ENCODE results near the gene NHP2. TPM values are rescaled to one million over a fixed set of nuclear protein-coding genes. Genes with fewer than 3 reads are reported as not detected.

Gene NHP2
- total and polyA plus RNA-seq, 10 of the 15 experiments (the other 5 are each of a cell fraction or from before 2014, with no cell fraction given): 39.2 to 513 (median 198) TPM

DNA sequence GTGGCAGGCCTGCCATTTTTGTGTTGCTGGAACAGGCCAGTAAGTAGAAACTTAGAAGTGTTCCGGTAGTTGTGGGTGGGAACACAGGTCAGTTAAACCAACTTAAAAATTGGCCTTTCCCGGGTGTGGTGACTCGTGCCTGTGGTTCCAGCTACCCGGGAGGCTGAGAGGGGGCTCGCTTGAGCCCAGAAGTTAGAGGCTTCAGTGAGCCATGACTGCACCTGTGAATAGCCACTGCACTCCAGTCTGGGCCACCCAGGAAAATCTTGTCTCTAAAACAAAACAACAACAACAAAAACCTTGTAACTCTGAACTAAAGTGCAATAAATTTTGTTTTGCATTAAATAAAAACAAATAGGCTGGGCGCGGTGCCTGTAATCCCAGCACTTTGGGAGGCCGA lies 1.4 kb upstream of the NHP2 start:
- no peaks in the 10 kb centered on the region for H4K20me1 ChIP-seq (ENCODE audit: control insufficient read depth, insufficient read depth)
- ChIA-PET RAD21 (ENCODE audit: unreplicated experiment) (interaction anchor here (0.6 to 0.9 kb wide), 2 partner anchors 77 to 839 kb away, joined by 3 read pairs; no protein-coding TSS in a partner anchor), CTCF (interaction anchor here (1.1 to 5.4 kb wide), 3 partner anchors 9 to 80 kb away, joined by 3 to 39 read pairs (median 4); no protein-coding TSS in a partner anchor), POLR2A (interaction anchor here (0.9 kb wide), 1 partner anchor 92 kb away, joined by 4 read pairs; no protein-coding TSS in a partner anchor), SMC1A (ENCODE audit: uncharacterized antibody, unreplicated experiment) (no interaction called here)
- H3K4me3 ChIP-seq: no peak overlapping the region
- no peak overlapping the region for H3K27ac ChIP-seq (ENCODE audit: control insufficient read depth, insufficient read depth)
- H3K9ac ChIP-seq (ENCODE audit: control insufficient read depth, insufficient read depth, low read length): no peak overlapping the region
- peaks cover 5% of the 10 kb centered on the region; the same call in 1 of the 2 replicates for H3K4me1 ChIP-seq (ENCODE audit: control insufficient read depth, insufficient read depth, low read length)
- peaks cover 4% of the 10 kb centered on the region in 2 experiments; a peak in 3 of 4 replicates for H3K36me3 ChIP-seq (ENCODE audit: control insufficient read depth in 2 of 2, insufficient read depth in 2 of 2, low read length in 1 of 2)
- 55% methylated on average over 8 of the region's 8 CpGs for WGBS (ENCODE audit: insufficient coverage, insufficient replicate concordance, low lambda C conversion rate, missing lambda C conversion rate)
- BruUV-seq (replicated peaks): no TSS peak
- H3K27me3 ChIP-seq (replicated peaks in 1 of 2; ENCODE audit: control insufficient read depth in 2 of 2, insufficient read depth in 2 of 2, low read length in 1 of 2): no peaks in the 10 kb centered on the region
- in situ Hi-C loops (cut with MboI) (no loop called here), intact Hi-C loops (cut with micrococcal nuclease; ENCODE audit: unreplicated experiment) (no loop called here)
- no peak overlapping the region for H2AFZ ChIP-seq (ENCODE audit: control insufficient read depth, low read depth, low read length)
- H3K4me2 ChIP-seq (ENCODE audit: control insufficient read depth, insufficient read depth): no peak overlapping the region
- H3K9me3 ChIP-seq (replicated peaks; ENCODE audit: control insufficient read depth, insufficient read depth, low read length): no peaks in the 10 kb centered on the region
- TF ChIP-seq, protein P1, sequence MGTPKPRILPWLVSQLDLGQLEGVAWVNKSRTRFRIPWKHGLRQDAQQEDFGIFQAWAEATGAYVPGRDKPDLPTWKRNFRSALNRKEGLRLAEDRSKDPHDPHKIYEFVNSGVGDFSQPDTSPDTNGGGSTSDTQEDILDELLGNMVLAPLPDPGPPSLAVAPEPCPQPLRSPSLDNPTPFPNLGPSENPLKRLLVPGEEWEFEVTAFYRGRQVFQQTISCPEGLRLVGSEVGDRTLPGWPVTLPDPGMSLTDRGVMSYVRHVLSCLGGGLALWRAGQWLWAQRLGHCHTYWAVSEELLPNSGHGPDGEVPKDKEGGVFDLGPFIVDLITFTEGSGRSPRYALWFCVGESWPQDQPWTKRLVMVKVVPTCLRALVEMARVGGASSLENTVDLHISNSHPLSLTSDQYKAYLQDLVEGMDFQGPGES (IDR thresholded peaks at IDR 0.05): no peak
- TF ChIP-seq HDAC6 (IDR thresholded peaks at IDR 0.05; ENCODE audit: unreplicated experiment): no peak
- no peak for TF ChIP-seq NBN (IDR thresholded peaks at IDR 0.05)
- no peak for TF ChIP-seq SMARCA5 (IDR thresholded peaks at IDR 0.05)
- no peak for TF ChIP-seq PAX5 (IDR thresholded peaks at IDR 0.05; ENCODE audit: borderline replicate concordance, low read depth, low read length)
- TF ChIP-seq BRCA1 (IDR thresholded peaks at IDR 0.05; ENCODE audit: low read depth, low read length): no peak
- TF ChIP-seq EED (IDR thresholded peaks at IDR 0.05; ENCODE audit: low read depth): no peak
- no peak for TF ChIP-seq TCF3 (IDR thresholded peaks at IDR 0.05; ENCODE audit: borderline replicate concordance, insufficient read depth, low read depth, low read length)
- no peak for TF ChIP-seq EP300 (IDR thresholded peaks at IDR 0.05; ENCODE audit: borderline replicate concordance in 1 of 2, control insufficient read depth in 1 of 2, low read depth in 2 of 2, low read length in 2 of 2)
- TF ChIP-seq SUZ12 (IDR thresholded peaks at IDR 0.05; ENCODE audit: unreplicated experiment): no peak
- TF ChIP-seq ZNF384 (IDR thresholded peaks at IDR 0.05; ENCODE audit: borderline replicate concordance, low read depth, low read length): no peak
- no peak for TF ChIP-seq RFX5 (IDR thresholded peaks at IDR 0.05; ENCODE audit: low read depth, low read length)
- TF ChIP-seq HCFC1 (IDR thresholded peaks at IDR 0.05; ENCODE audit: low read length): no peak
- no peak for TF ChIP-seq ZNF592 (IDR thresholded peaks at IDR 0.05)
- TF ChIP-seq WRNIP1 (IDR thresholded peaks at IDR 0.05; ENCODE audit: borderline replicate concordance, low read depth, low read length): no peak
- no peak for TF ChIP-seq NFYA (IDR thresholded peaks at IDR 0.05; ENCODE audit: borderline replicate concordance, low read depth, low read length)
- TF ChIP-seq, protein P2, sequence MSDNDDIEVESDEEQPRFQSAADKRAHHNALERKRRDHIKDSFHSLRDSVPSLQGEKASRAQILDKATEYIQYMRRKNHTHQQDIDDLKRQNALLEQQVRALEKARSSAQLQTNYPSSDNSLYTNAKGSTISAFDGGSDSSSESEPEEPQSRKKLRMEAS (IDR thresholded peaks at IDR 0.05; ENCODE audit: low read depth, low read length): no peak
- ATAC-seq (no peak), DNase-seq (ENCODE audit: low read depth, low spot score) (no peak), FAIRE-seq (no peak)
- peaks cover 15% of the 10 kb centered on the region for H3K79me2 ChIP-seq (ENCODE audit: control insufficient read depth, insufficient read depth, low read length)
